ENCODE measurements around the gene C19orf85.

C19orf85 gene

DNA sequence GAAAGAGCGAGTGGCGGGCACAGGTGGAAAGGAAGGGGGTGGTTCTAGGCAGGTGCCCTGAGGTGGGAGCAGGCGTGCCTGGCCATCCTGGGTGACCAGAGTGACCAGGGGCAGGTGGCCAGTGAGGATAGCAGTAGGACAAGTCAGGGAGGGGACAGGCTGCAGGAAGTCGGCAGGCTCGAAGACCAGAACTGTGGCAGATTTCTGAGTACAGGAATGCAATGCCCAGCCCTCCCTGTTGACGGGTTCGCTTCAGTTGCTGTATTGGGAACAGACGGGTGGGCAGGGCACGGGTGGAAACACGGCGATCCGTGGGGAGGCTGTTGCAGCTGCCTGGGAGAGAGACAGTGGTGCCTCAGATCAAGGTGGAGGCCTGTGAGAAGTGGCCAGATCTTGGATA is 13.8 kb upstream of the C19orf85 start:
- no peak for DNase-seq (ENCODE audit: low read depth in 1 of 2, low spot score in 1 of 2)

DNA sequence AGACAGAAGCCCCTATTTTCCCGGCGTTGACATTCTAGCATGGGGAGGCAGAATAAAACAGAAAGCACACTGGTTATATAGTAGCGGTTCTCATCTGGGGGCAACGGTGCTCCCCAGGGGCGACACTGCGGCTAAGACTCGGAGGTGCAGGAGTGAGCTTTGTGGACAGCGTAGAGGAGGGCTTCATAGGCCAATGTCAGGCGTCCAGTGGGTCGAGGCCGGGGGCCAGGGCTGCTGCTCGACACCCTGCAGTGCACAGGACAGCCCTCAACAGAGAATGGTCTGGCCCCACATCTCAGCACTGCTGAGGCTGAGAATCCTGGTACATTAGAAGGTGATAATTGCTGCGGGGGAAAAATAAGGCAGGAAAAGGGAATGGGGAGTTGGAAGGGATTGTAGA is 13.4 kb upstream of the C19orf85 start:
- no peak for DNase-seq (ENCODE audit: low read depth in 1 of 2, low spot score in 1 of 2)

DNA sequence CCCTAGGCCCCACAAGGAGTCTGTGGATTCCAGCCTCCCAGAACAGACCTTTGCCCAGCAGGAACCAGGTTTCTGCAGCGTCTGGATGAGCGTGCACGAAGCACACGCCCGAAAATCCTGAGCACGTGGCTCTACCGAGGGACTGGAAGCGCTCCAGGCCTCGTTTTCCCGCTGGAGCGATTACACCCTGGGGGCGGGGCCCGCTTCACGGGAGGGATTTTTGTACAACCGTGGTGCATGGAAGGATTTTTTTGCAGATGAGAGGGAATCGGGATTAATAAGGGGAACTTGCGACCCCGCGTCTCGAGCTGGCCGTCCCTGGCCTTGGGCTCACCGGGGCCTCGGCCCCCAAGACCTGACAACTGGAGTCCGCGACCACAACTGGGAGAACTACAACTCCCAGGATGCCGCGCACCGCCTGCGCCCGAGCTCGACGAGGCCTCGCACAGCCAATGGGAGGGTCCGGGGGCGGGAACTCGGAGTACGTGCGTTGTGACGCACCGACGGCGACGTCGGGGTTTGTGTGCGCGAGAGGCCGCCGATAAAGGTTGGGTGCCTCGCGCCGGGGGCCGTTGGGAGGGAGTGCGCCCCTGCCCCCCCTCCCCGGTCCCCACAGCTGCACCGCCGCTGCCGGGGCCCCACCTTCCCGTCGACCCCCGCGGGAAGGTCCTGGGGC is 11.7 kb upstream of the C19orf85 start, which contains the start of gene ZNF628:
Gene ZNF628, plus strand, starts transcription at position 518 of the 676 bp plus-strand sequence. CDS start 3,294 bp downstream, outside the sequence.
- peak; percentile 95 to 96 for DNase-seq (ENCODE audit: low read depth in 1 of 2, low spot score in 1 of 2)

DNA sequence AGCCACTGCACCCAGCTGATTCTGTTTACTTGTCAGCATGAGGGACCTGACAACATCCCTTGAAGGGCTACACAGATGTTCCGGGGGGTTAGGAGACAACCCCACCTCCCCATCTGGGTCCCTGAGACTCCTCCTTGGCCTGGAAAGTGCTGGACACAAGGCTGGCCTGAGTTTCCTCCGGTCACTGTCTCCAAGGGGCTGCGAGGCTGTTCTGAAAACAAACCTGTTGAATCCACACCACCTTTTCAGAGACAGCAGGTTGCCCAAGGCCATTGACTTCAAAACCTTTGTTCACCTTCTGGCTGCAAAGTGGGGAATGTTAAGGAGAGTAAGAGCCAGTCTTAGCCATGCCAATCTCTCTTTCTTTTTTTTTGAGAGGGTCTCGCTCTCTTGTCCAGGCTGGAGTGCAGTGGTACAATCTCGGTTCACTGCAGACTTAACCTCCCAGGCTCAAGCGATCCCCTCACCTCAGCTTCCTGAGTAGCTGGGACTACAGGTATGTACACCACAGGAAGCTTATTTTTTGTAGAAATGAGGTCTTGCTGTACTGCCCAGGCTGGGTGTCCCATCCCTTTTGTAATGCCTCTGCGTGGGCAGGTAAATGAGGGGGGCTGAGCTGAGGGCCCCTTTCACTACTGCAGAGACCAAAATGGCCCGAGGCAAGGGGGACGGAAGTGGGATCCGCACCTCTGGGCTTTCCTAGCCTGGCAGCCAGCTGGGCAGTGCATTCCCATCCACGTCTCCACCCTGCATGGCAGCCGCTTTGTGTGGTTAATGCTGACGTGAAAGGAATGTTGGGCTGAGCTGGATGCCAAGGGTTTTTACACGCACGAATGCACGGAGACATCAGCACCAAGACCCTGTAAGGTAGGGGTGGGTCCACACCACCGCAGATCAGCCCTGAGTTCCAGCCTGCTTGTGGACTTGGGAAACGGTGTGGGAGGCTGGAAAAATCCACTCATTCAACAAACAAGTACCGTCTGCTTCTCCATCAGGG is 10.0 kb upstream of the C19orf85 start:
- DNase-seq (ENCODE audit: low read depth in 1 of 2, low spot score in 1 of 2): no peak

DNA sequence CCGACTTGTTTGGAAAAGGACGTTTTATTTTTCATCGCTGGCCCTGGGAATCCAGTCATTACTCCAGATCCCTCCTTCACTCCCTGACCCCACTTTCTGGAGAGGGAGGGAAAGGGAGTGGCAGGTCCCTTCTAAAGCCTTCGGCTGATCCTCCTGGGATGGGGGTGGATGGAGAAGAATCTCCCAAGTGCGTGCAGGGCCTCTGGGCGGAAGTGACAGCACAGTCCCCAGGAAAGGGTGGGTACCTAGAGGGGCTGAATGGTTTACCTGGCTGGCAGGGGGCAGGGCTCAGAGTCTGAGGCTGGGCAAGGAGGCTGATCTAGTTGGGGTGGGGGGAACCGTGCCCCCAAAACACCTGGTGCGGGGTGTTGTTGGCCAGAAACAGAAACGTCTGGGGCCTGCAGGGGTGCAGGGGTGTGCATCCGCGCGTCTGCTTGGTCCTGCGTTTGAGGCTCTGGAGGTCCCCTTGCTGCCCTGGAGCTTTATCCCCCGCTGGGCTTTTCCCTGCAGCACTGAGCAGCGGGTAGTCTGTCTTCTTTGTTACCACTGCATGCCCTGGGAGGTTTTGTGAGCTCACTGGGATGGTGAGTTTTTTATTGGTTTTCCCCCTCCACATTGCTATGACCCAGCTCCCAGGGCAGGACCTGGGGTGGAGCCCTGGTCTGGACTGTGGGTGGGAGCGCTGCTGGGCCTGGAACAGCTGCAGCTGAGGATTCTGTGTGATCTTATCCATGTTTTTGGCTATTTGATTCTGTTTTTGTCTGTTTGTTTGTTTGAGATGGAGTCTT is 8.9 kb upstream of the C19orf85 start:
- no peak for DNase-seq (ENCODE audit: low read depth in 1 of 2, low spot score in 1 of 2)

DNA sequence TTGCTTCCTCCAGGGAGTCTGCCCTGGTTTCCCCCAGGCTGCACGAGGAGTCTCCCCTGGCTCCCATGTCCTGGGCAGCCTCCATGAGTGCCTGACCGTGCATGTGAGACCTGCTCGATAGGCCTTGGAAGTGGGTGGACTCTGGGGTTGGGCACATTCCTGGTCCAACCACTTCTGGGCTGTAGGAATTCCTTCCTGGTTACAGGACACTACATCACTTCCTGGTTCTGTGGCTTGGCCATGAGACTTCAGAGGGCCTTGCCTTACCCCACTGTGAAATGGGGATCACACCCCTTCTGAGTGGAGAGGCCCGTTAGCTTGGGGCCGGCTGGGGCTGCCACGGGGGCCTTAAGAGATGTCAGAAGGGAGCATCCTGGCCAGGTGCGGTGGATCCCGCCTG is 7.9 kb upstream of the C19orf85 start:
- no peak for DNase-seq (ENCODE audit: low read depth in 1 of 2, low spot score in 1 of 2)

DNA sequence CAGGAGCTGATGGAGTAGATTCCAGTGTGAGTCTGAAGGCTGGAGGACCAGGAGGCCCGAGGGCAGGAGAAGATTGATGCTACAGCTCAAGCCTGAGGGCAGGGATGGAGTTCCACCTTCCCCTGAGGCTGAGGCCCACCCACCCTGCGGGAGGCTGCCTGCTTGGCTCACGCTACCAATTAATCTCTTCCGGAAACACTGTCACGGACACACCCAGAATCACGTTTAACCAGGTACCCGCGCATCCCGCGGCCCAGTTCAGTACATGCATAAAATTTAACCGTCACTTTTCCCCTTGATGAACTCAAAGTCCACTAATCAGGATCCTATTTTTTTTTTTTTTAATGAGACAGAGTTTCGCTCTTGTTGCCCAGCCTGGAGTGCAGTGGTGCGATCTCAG is 6.7 kb upstream of the C19orf85 start:
- no peak for DNase-seq (ENCODE audit: low read depth in 1 of 2, low spot score in 1 of 2)

DNA sequence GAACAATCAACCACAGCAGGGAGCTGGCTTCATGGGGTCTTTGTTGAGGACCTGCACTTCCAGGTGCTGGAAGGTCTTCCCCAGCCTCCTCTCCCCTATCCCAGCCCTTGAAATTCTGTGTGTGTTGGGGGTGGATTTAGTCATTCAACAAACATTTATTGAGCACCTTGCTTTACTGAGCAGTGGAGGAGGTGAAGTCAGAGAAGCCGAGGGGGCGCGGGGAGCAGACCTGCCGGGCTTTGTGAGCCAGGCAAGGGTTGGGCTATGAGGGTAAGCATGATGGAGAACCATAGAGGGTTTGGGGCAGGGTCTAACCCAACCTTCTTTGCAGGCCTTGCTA is 3.5 kb upstream of the C19orf85 start:
- DNase-seq (ENCODE audit: low read depth in 1 of 2, low spot score in 1 of 2): no peak

DNA sequence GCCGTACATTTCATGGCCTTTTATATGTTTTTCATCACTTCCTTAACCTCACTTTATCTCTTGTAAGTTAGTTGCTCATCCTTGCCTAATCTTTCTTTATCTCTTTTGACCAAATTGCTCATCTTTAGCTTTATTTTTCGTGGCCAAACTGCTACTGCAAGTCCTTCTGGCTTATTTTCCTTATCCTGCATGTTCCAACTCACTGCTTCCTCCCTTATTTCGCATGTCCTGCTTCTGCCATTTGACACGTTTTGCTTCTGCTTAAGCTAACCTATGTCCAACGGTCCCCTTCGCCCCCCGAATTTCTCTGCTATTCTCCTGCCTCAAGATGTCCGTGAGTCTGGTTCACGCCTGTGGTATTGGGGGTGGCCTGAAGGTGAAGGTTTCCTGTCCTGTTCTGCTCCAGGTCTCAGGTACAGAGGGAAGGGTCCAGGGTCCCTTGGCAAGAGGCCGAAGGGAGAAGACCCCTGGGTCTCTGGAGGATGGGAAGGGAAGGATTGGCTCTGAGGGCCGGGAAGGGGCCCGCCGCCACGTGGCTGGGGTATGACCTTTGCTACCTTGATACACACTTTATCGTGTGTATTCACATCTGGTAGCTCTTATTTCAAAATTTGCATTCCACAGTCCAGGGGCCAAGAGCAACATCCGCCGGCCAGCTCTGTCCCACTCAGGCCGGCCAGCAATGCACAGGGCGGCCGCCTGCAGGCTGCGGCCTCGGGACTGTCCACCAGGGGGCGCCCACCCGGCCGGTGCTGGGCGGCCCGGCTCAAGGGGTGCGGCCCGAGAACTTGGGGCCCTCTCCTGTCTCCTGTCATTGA is 2.9 kb upstream of the C19orf85 start:
- peak; percentile 45 to 65 for DNase-seq (ENCODE audit: low read depth in 1 of 2, low spot score in 1 of 2)

DNA sequence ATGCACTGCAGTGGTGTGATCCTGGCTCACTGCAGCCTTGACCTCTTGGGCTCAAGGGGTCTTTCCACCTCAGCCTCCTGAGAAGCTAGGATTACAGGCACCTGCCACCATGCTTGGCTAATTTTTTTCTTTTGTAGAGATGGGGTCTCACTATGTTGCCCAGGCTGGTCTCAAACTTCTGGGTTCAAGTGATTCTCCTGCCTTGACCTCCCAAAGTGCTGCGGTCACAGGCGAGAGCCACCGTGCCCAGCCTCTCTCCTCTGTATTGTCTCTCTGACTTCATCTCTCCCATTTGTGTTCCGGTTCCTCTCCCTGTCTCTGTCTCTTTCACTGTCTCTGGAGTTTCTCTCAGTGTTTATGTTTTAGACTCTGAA is 1.7 kb upstream of the C19orf85 start:
- DNase-seq (ENCODE audit: low read depth in 1 of 2, low spot score in 1 of 2): no peak

DNA sequence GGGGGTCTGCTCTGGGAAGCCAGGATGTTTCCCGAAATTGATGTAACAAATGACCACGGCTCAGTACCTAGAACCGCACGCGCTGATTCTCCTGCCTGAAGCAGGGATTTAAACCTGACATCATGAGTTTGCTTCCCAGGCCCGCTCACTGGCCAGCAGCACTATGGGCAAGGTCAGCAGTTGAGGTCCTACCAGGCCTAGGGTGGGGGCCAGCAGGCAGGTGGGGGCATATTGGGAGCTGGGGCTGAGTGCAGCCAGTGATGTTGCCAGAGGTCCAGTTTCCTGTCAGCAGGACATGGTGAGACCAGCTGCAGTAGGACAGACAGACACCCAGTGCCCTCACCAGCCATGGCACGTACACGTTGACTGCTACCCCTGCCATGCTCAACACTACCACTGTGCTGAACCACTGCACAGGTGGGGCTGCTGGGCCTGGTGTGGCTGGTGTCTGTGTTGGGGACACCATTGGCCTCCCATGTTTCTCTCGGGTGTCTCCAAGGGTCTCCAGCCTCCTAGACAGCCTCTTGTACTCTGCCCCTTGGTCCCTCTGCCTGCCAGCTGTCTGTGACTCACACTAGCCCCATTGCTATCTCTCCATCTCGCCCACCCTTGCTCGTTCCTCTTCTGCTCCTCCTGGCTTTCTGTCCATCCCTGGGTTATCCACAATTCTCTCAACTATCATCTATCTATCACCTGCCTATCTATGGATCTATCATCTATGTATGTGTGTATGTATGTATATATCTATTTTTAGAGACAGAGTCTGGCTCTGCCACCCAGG is 1.1 kb upstream of the C19orf85 start:
- DNase-seq (ENCODE audit: low read depth in 1 of 2, low spot score in 1 of 2): no peak

DNA sequence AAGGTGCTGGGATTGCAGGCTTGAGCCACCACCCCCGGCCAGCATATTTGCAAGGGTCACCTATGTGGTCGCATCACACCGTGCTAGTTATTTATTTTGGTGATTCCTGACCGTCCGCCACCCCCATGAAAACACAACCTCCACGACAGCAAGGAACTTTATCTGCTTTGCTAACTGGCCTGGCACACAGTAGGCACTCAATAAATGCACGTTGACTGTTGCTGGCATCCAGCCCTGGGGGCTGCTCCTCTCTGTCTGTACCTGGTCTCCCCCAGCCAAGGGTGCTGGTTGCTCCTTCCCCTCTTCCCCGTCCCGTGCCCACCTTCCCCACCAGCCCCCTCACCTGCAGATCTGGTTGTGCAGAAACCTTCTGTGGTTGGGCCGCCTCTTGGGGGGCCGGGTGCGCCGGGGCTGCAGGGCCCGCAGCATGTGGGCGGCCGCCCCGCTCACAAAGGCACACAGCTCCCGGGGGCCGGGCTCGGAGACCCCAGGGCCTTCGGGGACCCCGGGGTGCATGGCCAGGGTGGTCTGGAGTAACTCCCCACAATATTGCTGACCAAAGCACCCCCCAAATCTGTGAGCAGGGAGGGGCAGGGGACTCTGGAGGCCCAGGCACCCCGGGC is 401 bp downstream of the C19orf85 start:
- DNase-seq (ENCODE audit: low read depth in 1 of 2, low spot score in 1 of 2): no peak

DNA sequence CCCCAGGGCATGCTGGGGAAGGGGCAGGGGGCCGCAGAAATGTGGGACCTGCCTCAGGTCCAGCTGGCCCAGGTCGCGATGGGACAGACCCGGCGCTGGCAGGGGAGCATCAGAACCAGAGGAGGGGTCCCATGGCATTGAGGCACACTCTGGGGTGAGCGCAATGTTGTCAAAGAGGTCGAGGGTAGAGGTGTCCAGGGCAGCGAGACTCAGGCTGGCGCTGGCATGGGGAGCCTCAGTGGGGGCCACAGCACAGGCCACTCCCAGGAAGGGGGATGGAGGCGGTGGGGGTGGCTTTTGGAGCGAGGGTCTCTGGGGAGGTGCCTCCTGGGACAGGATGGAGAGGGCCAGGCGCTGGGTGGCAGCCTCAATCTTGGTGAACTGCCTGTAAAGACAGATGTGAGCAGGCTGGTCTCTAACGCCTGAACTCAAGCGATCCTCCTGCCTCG is 944 bp downstream of the C19orf85 start:
- DNase-seq (ENCODE audit: low read depth in 1 of 2, low spot score in 1 of 2): no peak

DNA sequence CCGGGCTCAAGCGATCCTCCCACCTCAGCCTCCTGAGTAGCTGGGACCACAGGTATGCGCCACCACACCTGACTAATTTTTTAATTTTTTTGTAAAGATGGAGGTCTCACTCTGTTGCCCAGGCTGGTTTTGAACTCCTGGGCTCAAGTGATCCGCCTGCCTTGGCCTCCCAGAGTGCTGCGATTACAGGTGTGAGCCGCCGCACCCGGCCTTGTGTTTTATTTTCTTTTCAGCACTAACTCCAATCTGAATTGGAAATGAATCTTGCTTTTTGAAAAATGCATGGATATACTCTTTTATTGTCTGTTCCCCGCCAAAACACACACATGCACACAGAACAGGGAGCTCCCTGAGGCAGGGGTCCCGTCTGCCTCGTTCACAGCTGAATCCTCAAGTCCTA is 1.8 kb downstream of the C19orf85 start:
- no peak for DNase-seq (ENCODE audit: low read depth in 1 of 2, low spot score in 1 of 2)

DNA sequence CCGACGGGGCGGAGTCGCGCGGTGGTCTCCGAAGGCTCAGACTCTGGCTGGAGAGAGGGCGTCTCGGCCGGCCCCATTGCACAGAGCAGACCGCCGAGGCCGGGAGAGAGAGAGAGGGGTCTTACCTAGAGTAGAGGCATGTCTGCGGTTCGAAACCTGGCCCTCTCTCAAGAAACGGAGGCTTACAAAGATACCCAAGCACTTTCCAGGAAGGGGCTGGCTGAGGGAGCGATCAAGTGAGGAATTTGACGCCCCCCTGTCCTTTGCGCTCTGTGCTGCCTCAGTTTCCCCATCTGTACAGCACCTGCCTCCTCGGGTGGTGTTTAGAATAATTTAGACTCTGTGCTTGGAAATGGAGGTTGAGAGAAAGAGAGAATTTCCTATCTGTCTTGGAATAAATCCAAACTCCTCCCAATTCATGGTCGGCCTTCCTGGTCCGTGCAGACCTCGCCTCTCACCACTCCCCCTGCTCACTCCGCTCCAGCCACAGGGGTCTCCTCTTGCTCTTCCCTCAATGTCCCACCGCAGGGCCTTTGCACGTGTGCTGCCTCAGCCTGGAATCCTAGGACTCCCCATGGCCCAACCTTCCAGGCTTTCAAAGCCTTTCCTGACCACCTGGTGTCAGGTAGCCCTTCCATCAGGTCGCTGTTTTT is 2.5 kb downstream of the C19orf85 start:
- DNase-seq (ENCODE audit: low read depth in 1 of 2, low spot score in 1 of 2): no peak

DNA sequence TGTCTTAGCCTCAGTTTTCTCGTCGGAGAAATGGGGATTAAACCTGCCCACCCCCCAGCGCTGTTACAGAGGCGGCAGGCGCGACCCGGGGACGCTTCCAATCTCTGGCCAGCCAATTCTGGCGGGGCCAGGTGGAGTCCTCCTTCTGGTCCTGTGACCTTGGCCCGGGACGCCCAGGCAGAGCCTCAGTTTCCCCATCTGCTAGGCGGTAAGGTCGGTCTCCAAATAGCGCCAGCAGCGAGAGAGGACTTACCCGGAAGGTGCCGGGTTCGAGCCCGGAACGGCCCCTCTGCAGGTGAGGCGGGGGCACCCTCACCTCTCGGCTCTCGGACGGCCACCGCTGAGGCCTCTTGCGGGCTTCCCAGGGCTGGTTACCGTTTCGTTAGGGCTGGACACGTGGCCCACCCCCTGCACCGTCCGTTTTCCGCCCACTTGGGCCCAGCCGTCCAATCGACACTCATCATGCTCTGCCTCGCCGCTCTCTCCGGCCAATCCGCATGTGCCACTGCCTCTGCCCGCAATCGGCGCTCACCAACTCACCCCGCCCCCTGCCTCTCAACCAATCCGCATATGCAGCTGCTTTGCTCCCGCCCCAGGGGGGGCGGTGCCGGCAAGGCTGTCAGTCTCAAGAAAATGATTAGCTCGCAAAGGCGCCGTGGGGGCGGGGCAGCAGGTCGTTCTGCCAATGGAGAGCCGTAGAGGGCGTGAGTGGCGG is 3.1 kb downstream of the C19orf85 start, which contains the start of gene ISOC2:
Gene ISOC2, minus strand, starts transcription at position 384 of the 715 bp plus-strand sequence. CDS start 5,156 bp downstream, outside the sequence.
- DNase-seq (ENCODE audit: low read depth in 1 of 2, low spot score in 1 of 2): peak; percentile 100

DNA sequence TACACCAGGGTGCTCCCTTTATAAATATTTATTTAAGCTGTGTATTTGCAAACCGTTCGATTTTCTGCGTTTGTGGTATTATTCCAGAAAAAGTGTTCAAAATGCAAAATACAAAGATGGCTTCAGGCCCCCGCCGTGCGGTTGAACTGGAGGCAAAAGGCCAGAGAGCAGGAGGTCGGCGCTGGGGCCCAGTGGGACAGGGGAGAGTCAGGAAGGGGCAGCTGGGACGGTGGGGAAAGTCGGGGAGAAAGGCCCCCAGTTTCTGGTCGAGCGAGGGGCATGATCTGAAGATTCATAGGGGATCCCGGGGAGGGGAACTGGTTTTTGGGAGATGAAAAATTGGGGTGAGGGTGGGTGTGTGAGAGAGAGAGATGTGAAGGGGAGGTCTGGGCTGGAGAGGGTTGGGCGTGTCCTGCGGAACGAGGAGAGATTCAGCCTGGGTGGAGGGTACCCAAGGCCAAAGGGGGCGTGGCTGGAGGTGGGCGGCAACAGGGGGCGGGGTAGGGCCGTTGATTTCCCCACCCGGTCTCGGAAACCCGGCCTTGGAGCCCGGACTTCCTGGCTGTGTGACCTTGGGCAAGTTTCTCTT is 3.8 kb downstream of the C19orf85 start:
- no peak for DNase-seq (ENCODE audit: low read depth in 1 of 2, low spot score in 1 of 2)

All from stimulated activated CD4-positive, alpha-beta T cell treated with anti-CD3 and anti-CD28 coated beads, Interleukin-15, amount 100 ng/mL, for 1 hour (primary cell).